ENCODE data around the gene LIM2. TPM values are rescaled to one million over a fixed set of nuclear protein-coding genes. Genes with fewer than 3 reads are reported as not detected.
"Not testable (repeated sequence)": the region's sequence is repeated elsewhere in the genome, so short reads cannot be mapped to it uniquely, and the experiment has no call there.

LIM2 gene
- total RNA-seq, 1 donor from 2014 or later = not detected

GRCh38 chr19:51427201-51427600, 39.4 kb upstream of the LIM2 start:
- Histone ChIP-seq H3K9me3 (no peaks in the 10 kb centered on the region), H3K27ac (no peak overlapping the region), H3K4me3 (no peak overlapping the region), H3K36me3 (no peaks in the 10 kb centered on the region), H3K27me3 (ENCODE audit: low read depth) (peaks cover 7% of the 10 kb centered on the region), H3K4me1 (no peaks in the 10 kb centered on the region)
- DNase-seq = no peak
- peak; percentile 59 to 65 for ATAC-seq
- no peak for TF ChIP-seq CTCF (IDR thresholded peaks at IDR 0.05)
- intact Hi-C loops (cut with DNase I) = no loop called here

GRCh38 chr19:51422053-51422448, 34.3 kb upstream of the LIM2 start:
- Histone ChIP-seq H3K27me3 (ENCODE audit: low read depth) (peaks cover 25% of the 10 kb centered on the region), H3K27ac (no peak overlapping the region), H3K9me3 (no peaks in the 10 kb centered on the region), H3K4me3 (no peak overlapping the region), H3K36me3 (no peaks in the 10 kb centered on the region), H3K4me1 (no peaks in the 10 kb centered on the region)
- intact Hi-C loops (cut with DNase I) = no loop called here
- DNase-seq = peak; percentile 91
- peak; percentile 98 for TF ChIP-seq CTCF (IDR thresholded peaks at IDR 0.05)
- peak; percentile 90 to 95 for ATAC-seq

- Histone ChIP-seq H3K27ac (no peak overlapping the region), H3K27me3 (ENCODE audit: low read depth) (peaks cover 24% of the 10 kb centered on the region), H3K4me3 (no peak overlapping the region), H3K4me1 (no peaks in the 10 kb centered on the region), H3K9me3 (no peaks in the 10 kb centered on the region), H3K36me3 (no peaks in the 10 kb centered on the region)
- ATAC-seq (no peak), DNase-seq (no peak)
- no peak for TF ChIP-seq CTCF (IDR thresholded peaks at IDR 0.05)
- intact Hi-C loops (cut with DNase I) = no loop called here
These were observed 33.7 kb upstream of the LIM2 start for GRCh38 chr19:51421229-51422052.

- DNase-seq; H3K9me3 ChIP-seq; H3K36me3 ChIP-seq; intact Hi-C loops (cut with DNase I); H3K4me1 ChIP-seq; ATAC-seq; H3K27ac ChIP-seq; H3K4me3 ChIP-seq: not testable (repeated sequence)
- peaks cover 20% of the 10 kb centered on the region for H3K27me3 ChIP-seq (ENCODE audit: low read depth)
These were observed 32.7 kb upstream of the LIM2 start for GRCh38 chr19:51420511-51420910.

GRCh38 chr19:51418707-51419106, 30.9 kb upstream of the LIM2 start:
- no peaks in the 10 kb centered on the region for H3K9me3 ChIP-seq
- H3K4me3 ChIP-seq = no peak overlapping the region
- no peak overlapping the region for H3K27ac ChIP-seq
- H3K27me3 ChIP-seq (ENCODE audit: low read depth) = peaks cover 22% of the 10 kb centered on the region
- H3K4me1 ChIP-seq = no peaks in the 10 kb centered on the region
- DNase-seq (no peak), ATAC-seq (no peak)
- intact Hi-C loops (cut with DNase I) = no loop called here
- no peaks in the 10 kb centered on the region for H3K36me3 ChIP-seq
- TF ChIP-seq CTCF (IDR thresholded peaks at IDR 0.05) = no peak

- DNase-seq = no peak
- Histone ChIP-seq H3K27ac (peak overlapping the region; percentile 67), H3K4me3 (no peak overlapping the region), H3K4me1 (no peaks in the 10 kb centered on the region), H3K36me3 (no peaks in the 10 kb centered on the region), H3K27me3 (ENCODE audit: low read depth) (peaks cover 22% of the 10 kb centered on the region), H3K9me3 (no peaks in the 10 kb centered on the region)
- no peak for TF ChIP-seq CTCF (IDR thresholded peaks at IDR 0.05)
- peak; percentile 13 to 34 for ATAC-seq
- intact Hi-C loops (cut with DNase I) = no loop called here
These were observed 30.0 kb upstream of the LIM2 start for GRCh38 chr19:51417810-51418157.

Measured in lower lobe of right lung (tissue), 2 donors.